ENCODE measurements around the gene PRELP.

PRELP gene

GRCh38 chr1:203456577-203456976 is 19.0 kb upstream of the PRELP start:
- TF ChIP-seq CTCF (IDR thresholded peaks at IDR 0.05): no peak

GRCh38 chr1:203458078-203458477 is 17.5 kb upstream of the PRELP start:
- no peak for TF ChIP-seq CTCF (IDR thresholded peaks at IDR 0.05)

GRCh38 chr1:203459671-203460201 is 15.9 kb upstream of the PRELP start:
- TF ChIP-seq CTCF (IDR thresholded peaks at IDR 0.05): no peak

GRCh38 chr1:203461717-203462116 is 13.9 kb upstream of the PRELP start:
- TF ChIP-seq CTCF (IDR thresholded peaks at IDR 0.05): no peak

GRCh38 chr1:203462143-203462542 is 13.5 kb upstream of the PRELP start:
- no peak for TF ChIP-seq CTCF (IDR thresholded peaks at IDR 0.05)

- TF ChIP-seq CTCF (IDR thresholded peaks at IDR 0.05): no peak
Observed at GRCh38 chr1:203462878-203463277, 12.7 kb upstream of the PRELP start.

GRCh38 chr1:203463469-203464062 is 12.0 kb upstream of the PRELP start:
- TF ChIP-seq CTCF (IDR thresholded peaks at IDR 0.05): no peak

- no peak for TF ChIP-seq CTCF (IDR thresholded peaks at IDR 0.05)
Observed at GRCh38 chr1:203464226-203464625, 11.4 kb upstream of the PRELP start.
